NOMO-1 treated with DMSO at 0.1 percent for 48 hours (cell line): ENCODE measurements around the gene ST8SIA3.
"Not testable (repeated sequence)": the region's sequence is repeated elsewhere in the genome, so short reads cannot be mapped to it uniquely, and the experiment has no call there.

Source experiments
- DNase-seq: peaks from one replicate; lab custom pipeline; 2025; ENCODE audit not compliant: unreplicated experiment; lab: John Stamatoyannopoulos, UW

Gene ST8SIA3

GRCh38 chr18:57362714-57363113, 10.4 kb downstream of the ST8SIA3 start:
- DNase-seq = no peak

GRCh38 chr18:57364460-57364859, 12.1 kb downstream of the ST8SIA3 start:
- no peak for DNase-seq

- DNase-seq = no peak
These were observed 14.2 kb downstream of the ST8SIA3 start for GRCh38 chr18:57366528-57367081.

- no peak for DNase-seq
These were observed 20.1 kb downstream of the ST8SIA3 start for GRCh38 chr18:57372444-57372843.

GRCh38 chr18:57373017-57373416, 20.7 kb downstream of the ST8SIA3 start:
- no peak for DNase-seq

GRCh38 chr18:57376503-57376902, 24.1 kb downstream of the ST8SIA3 start:
- DNase-seq = no peak

GRCh38 chr18:57389271-57389670, 36.9 kb downstream of the ST8SIA3 start:
- DNase-seq = no peak

GRCh38 chr18:57390044-57390443, 37.7 kb downstream of the ST8SIA3 start:
- DNase-seq = no peak

GRCh38 chr18:57394749-57395148, 42.4 kb downstream of the ST8SIA3 start:
- DNase-seq = not testable (repeated sequence)

- not testable (repeated sequence) for DNase-seq
These were observed 44.5 kb downstream of the ST8SIA3 start for GRCh38 chr18:57396831-57397230.

GRCh38 chr18:57397440-57398132, 45.2 kb downstream of the ST8SIA3 start:
- DNase-seq = no peak

GRCh38 chr18:57404345-57404744, 52.0 kb downstream of the ST8SIA3 start:
- DNase-seq = no peak

- no peak for DNase-seq
These were observed 57.3 kb downstream of the ST8SIA3 start for GRCh38 chr18:57409650-57410049.

GRCh38 chr18:57410749-57411148, 58.4 kb downstream of the ST8SIA3 start:
- DNase-seq = no peak

GRCh38 chr18:57416542-57416941, 64.2 kb downstream of the ST8SIA3 start:
- DNase-seq = no peak
